Neural cell (in vitro differentiated cells): Measurements from ENCODE around the gene SLC25A17.

ENCODE experiments used
- EP300 ChIP-seq: fragments of 450-650 bp; conservative IDR thresholded peaks from 2 replicates; pipeline ENCODE4 v1.6.1; 2014; ENCODE audit warnings: antibody characterized with exemption, mild to moderate bottlenecking, moderate library complexity; ENCODE audit not compliant: poor library complexity, severe bottlenecking
- EZH2 ChIP-seq: fragments of 200-600, 300-800 bp; shearing (Covaris generic), sonication (generic); IDR thresholded peaks from 2 replicates; pipeline ENCODE4 v1.6.1; 2014; ENCODE audit warnings: antibody characterized with exemption, low read length, borderline replicate concordance, mild to moderate bottlenecking; ENCODE audit not compliant: insufficient read depth, poor library complexity, severe bottlenecking
- MXI1 ChIP-seq: fragments of 450-650 bp; conservative IDR thresholded peaks from 2 replicates; pipeline ENCODE4 v1.6.1; 2014; ENCODE audit warnings: antibody characterized with exemption, mild to moderate bottlenecking; ENCODE audit not compliant: poor library complexity, severe bottlenecking
- POLR2AphosphoS5 ChIP-seq: IDR thresholded peaks from 2 replicates; pipeline ENCODE4 v1.6.1; 2012
- RAD21 ChIP-seq: fragments of 450-650 bp; conservative IDR thresholded peaks from 2 replicates; pipeline ENCODE4 v1.6.1; 2014; ENCODE audit warnings: antibody characterized with exemption, mild to moderate bottlenecking, moderate library complexity
- SMC3 ChIP-seq: fragments of 450-650 bp; conservative IDR thresholded peaks from 2 replicates; pipeline ENCODE4 v1.6.1; 2014; ENCODE audit warnings: antibody characterized with exemption, mild to moderate bottlenecking, moderate library complexity; ENCODE audit not compliant: poor library complexity
- TAF1 ChIP-seq: IDR thresholded peaks from 2 replicates; pipeline ENCODE4 v1.6.1; 2012; ENCODE audit warnings: low read depth
- TF ChIP-seq, protein P1 (sequence below): fragments of 450-650 bp; IDR thresholded peaks from 2 replicates; pipeline ENCODE4 v1.5.1; 2014; ENCODE audit warnings: antibody characterized with exemption, mild to moderate bottlenecking, moderate library complexity; ENCODE audit not compliant: poor library complexity, severe bottlenecking
- TF ChIP-seq, protein P2 (sequence below): IDR thresholded peaks from 2 replicates; pipeline ENCODE4 v1.6.1; 2012; ENCODE audit warnings: borderline replicate concordance

DNA sequence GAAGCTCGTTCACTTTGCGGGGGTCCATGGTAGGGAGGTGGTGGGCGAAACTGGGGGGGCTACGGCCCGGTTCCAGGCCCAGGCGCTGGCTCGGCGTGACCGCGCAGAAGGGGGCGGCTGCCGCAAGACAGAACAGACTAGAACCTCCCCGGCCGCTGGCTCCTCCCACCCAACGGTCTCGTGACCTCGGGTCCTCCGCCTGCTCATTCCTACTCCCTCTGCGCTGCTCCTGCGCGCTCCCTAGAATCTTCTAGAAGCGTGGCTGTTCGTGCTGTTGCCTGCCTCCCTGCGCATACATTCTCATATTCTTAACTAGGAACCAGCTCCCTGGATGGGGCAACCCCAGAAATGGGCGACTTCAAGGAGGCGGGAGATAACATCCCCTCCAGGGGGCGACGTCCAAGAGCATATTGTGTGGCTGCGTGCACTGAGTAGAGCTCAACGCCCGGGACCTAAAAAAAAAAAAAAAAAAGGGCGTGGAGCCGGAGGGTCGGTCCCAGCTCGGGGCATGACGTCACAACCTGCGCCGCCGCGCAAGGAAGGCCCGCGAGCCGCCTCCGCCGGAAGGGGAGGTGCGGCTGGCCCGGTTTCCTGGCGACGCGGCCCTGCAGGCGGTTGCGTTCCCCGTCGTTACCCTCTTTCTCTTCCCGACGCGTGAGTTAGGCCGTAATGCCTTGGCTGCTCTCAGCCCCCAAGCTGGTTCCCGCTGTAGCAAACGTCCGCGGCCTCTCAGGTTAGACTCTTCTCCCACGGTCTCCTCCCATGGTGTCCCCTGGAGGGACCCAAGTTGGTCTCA lies 37.6 kb upstream of the SLC25A17 start, which contains the start of the genes ST13 and XPNPEP3:
- TF ChIP-seq EZH2 (no peak), POLR2AphosphoS5 (peak; percentile 97), SMC3 (peak; percentile 14), RAD21 (no peak), MXI1 (peak; percentile 86), EP300 (peak; percentile 93), TAF1 (peak; percentile 23)
- TF ChIP-seq, protein P1, sequence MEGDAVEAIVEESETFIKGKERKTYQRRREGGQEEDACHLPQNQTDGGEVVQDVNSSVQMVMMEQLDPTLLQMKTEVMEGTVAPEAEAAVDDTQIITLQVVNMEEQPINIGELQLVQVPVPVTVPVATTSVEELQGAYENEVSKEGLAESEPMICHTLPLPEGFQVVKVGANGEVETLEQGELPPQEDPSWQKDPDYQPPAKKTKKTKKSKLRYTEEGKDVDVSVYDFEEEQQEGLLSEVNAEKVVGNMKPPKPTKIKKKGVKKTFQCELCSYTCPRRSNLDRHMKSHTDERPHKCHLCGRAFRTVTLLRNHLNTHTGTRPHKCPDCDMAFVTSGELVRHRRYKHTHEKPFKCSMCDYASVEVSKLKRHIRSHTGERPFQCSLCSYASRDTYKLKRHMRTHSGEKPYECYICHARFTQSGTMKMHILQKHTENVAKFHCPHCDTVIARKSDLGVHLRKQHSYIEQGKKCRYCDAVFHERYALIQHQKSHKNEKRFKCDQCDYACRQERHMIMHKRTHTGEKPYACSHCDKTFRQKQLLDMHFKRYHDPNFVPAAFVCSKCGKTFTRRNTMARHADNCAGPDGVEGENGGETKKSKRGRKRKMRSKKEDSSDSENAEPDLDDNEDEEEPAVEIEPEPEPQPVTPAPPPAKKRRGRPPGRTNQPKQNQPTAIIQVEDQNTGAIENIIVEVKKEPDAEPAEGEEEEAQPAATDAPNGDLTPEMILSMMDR, result peak; percentile 61
- TF ChIP-seq, protein P2, sequence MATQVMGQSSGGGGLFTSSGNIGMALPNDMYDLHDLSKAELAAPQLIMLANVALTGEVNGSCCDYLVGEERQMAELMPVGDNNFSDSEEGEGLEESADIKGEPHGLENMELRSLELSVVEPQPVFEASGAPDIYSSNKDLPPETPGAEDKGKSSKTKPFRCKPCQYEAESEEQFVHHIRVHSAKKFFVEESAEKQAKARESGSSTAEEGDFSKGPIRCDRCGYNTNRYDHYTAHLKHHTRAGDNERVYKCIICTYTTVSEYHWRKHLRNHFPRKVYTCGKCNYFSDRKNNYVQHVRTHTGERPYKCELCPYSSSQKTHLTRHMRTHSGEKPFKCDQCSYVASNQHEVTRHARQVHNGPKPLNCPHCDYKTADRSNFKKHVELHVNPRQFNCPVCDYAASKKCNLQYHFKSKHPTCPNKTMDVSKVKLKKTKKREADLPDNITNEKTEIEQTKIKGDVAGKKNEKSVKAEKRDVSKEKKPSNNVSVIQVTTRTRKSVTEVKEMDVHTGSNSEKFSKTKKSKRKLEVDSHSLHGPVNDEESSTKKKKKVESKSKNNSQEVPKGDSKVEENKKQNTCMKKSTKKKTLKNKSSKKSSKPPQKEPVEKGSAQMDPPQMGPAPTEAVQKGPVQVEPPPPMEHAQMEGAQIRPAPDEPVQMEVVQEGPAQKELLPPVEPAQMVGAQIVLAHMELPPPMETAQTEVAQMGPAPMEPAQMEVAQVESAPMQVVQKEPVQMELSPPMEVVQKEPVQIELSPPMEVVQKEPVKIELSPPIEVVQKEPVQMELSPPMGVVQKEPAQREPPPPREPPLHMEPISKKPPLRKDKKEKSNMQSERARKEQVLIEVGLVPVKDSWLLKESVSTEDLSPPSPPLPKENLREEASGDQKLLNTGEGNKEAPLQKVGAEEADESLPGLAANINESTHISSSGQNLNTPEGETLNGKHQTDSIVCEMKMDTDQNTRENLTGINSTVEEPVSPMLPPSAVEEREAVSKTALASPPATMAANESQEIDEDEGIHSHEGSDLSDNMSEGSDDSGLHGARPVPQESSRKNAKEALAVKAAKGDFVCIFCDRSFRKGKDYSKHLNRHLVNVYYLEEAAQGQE, result peak; percentile 71
